Measurements from ENCODE around the gene SLC38A2. TPM values are rescaled to one million over a fixed set of nuclear protein-coding genes. Genes with fewer than 3 reads are reported as not detected.

Gene SLC38A2
- total RNA-seq, 1 experiment from 2014 or later, result 170 TPM

DNA sequence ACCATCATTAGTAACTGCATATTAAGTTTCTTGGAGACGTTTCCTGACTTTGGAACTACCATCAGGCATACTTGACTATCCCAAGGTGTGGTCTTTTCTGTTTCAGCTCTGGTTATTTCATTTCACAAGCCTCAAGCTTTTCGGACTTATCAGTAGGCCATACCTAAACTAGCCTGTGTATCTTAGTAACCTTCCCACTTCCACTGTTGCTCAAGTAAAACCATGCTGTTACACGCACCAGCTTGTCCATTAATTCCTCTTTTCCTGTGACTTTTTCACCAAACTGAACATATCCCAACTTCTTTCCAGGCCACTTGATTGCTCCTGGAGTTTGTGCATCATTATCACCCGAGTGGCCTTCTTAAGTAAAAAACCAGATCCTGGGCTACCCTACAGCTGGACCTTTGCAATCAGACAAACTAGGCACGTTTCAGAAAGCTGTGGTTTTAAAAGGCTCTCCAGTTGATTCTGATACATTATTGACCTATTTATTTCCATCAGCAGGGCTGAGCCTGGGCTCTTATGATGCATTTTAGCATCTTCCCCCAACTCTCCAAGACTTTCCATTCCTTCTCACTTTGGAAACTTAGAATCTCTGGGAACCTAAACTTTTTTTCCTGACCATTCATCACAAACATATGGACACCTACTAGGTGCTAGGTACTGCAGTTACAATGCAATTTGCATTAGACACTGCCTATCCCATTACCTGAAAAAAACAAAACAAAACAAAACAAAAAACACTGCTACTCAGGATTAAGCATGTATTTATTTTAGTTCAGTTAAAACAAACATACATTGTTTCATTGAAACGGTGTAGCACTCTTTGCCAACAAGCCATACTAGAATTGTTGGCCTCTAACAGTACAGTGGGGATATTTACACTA is 14.9 kb downstream of the SLC38A2 start:
- DNase-seq, result no peak
- CTCF ChIA-PET, result interaction anchor here (0.6 to 0.9 kb wide), 2 partner anchors 101 to 232 kb away, joined by 3 to 5 read pairs; no protein-coding TSS in a partner anchor
- no peaks in the 10 kb centered on the region for H3K27me3 Mint-ChIP-seq (ENCODE audit: unreplicated experiment)
- BruUV-seq (replicated peaks), result no TSS peak
- intact Hi-C loops (cut with micrococcal nuclease; ENCODE audit: unreplicated experiment), result no loop called here
- peaks cover 29% of the 10 kb centered on the region for H3K4me1 Mint-ChIP-seq (ENCODE audit: low read depth, unreplicated experiment)
- TF ChIP-seq CTCF (IDR thresholded peaks at IDR 0.05; ENCODE audit: unreplicated experiment), result no peak
- peaks cover 52% of the 10 kb centered on the region for H3K36me3 Mint-ChIP-seq (ENCODE audit: insufficient read depth, unreplicated experiment)
- peak overlapping the region; percentile 78 for H3K27ac Mint-ChIP-seq (ENCODE audit: unreplicated experiment)
- H3K4me3 Mint-ChIP-seq (ENCODE audit: low read depth, unreplicated experiment), result no peak overlapping the region
- no peaks in the 10 kb centered on the region for H3K9me3 Mint-ChIP-seq (ENCODE audit: low read depth, unreplicated experiment)

GRCh38 chr12:46356655-46357437 is 15.7 kb downstream of the SLC38A2 start:
- Mint-ChIP-seq H3K4me1 (ENCODE audit: low read depth, unreplicated experiment) (peaks cover 21% of the 10 kb centered on the region), H3K36me3 (ENCODE audit: insufficient read depth, unreplicated experiment) (peaks cover 45% of the 10 kb centered on the region), H3K27ac (ENCODE audit: unreplicated experiment) (peak overlapping the region; percentile 78), H3K4me3 (ENCODE audit: low read depth, unreplicated experiment) (no peak overlapping the region), H3K9me3 (ENCODE audit: low read depth, unreplicated experiment) (no peaks in the 10 kb centered on the region), H3K27me3 (ENCODE audit: unreplicated experiment) (no peaks in the 10 kb centered on the region)
- no peak for TF ChIP-seq CTCF (IDR thresholded peaks at IDR 0.05; ENCODE audit: unreplicated experiment)
- intact Hi-C loops (cut with micrococcal nuclease; ENCODE audit: unreplicated experiment), result no loop called here
- no peak for DNase-seq
- CTCF ChIA-PET, result interaction anchor here (0.6 to 0.9 kb wide), 3 partner anchors 86 to 305 kb away, joined by 4 to 5 read pairs (median 5); no protein-coding TSS in a partner anchor
- BruUV-seq (replicated peaks), result no TSS peak

DNA sequence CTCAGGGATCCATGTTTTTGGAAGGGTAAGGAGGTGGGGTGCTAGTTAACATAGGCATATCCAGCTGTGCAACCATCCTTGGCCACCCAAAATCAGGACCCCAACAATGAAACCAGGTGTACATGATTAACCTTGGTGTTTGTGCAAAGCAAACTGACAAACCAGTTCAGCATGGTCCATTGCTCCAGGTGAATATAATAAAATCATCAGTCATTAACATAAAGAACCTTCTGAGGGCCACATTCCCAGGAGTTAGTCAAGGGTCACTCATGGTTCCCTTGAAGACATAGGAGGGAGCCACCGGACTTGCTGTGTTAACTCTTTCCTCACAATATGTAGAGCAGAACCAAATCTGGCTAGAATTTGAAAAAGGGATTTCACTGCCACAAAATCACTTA is 17.8 kb downstream of the SLC38A2 start:
- no peak for DNase-seq
- Mint-ChIP-seq H3K27ac (ENCODE audit: unreplicated experiment) (no peak overlapping the region), H3K9me3 (ENCODE audit: low read depth, unreplicated experiment) (no peaks in the 10 kb centered on the region), H3K4me1 (ENCODE audit: low read depth, unreplicated experiment) (peaks cover 18% of the 10 kb centered on the region), H3K4me3 (ENCODE audit: low read depth, unreplicated experiment) (no peak overlapping the region), H3K27me3 (ENCODE audit: unreplicated experiment) (no peaks in the 10 kb centered on the region), H3K36me3 (ENCODE audit: insufficient read depth, unreplicated experiment) (peaks cover 25% of the 10 kb centered on the region)
- CTCF ChIA-PET, result no interaction called here
- TF ChIP-seq CTCF (IDR thresholded peaks at IDR 0.05; ENCODE audit: unreplicated experiment), result no peak
- intact Hi-C loops (cut with micrococcal nuclease; ENCODE audit: unreplicated experiment), result no loop called here
- no TSS peak for BruUV-seq (replicated peaks)

GRCh38 chr12:46354111-46354801 is 18.3 kb downstream of the SLC38A2 start:
- no peak for TF ChIP-seq CTCF (IDR thresholded peaks at IDR 0.05; ENCODE audit: unreplicated experiment)
- Mint-ChIP-seq H3K27ac (ENCODE audit: unreplicated experiment) (no peak overlapping the region), H3K4me3 (ENCODE audit: low read depth, unreplicated experiment) (no peak overlapping the region), H3K4me1 (ENCODE audit: low read depth, unreplicated experiment) (peaks cover 23% of the 10 kb centered on the region), H3K27me3 (ENCODE audit: unreplicated experiment) (no peaks in the 10 kb centered on the region), H3K9me3 (ENCODE audit: low read depth, unreplicated experiment) (no peaks in the 10 kb centered on the region), H3K36me3 (ENCODE audit: insufficient read depth, unreplicated experiment) (peaks cover 19% of the 10 kb centered on the region)
- CTCF ChIA-PET, result no interaction called here
- no peak for DNase-seq
- intact Hi-C loops (cut with micrococcal nuclease; ENCODE audit: unreplicated experiment), result no loop called here
- no TSS peak for BruUV-seq (replicated peaks)
